Effector memory CD8-positive, alpha-beta T cell (primary cell): ENCODE measurements around the gene KRT14.
"Not testable (repeated sequence)": the region's sequence is repeated elsewhere in the genome, so short reads cannot be mapped to it uniquely, and the experiment has no call there.

Source experiments
- ATAC-seq: fragments of 150-1000 bp; cut with Tn5 transposase; replicated peaks from 2 replicates; pipeline ENCODE4 v1.10.0; 2021; ENCODE audit warnings: mild to moderate bottlenecking, moderate library complexity
- DNase-seq, 3 experiments: peaks; one replicate each; pipeline ENCODE4 v3.0.0; 2021
- H3K27ac Mint-ChIP-seq, 2 donors: one replicate each; pipeline ENCODE4 v1.8.0; 2022; ENCODE audit warnings: mild to moderate bottlenecking in 2 of 2, mixed read lengths in 2 of 2, moderate library complexity in 2 of 2
- H3K27me3 Mint-ChIP-seq, 2 donors: one replicate each; pipeline ENCODE4 v1.8.0; 2022; ENCODE audit warnings: mixed read lengths in 2 of 2
- H3K36me3 Mint-ChIP-seq: one replicate; pipeline ENCODE4 v1.8.0; 2022; ENCODE audit warnings: mild to moderate bottlenecking, moderate library complexity, mixed read lengths; ENCODE audit not compliant: insufficient read depth
- H3K4me1 Mint-ChIP-seq, 2 donors: one replicate each; pipeline ENCODE4 v1.8.0; 2022; ENCODE audit warnings: low read depth in 2 of 2, mixed read lengths in 2 of 2
- H3K4me3 Mint-ChIP-seq, 2 donors: one replicate each; pipeline ENCODE4 v1.8.0; 2022; ENCODE audit warnings: mild to moderate bottlenecking in 2 of 2, mixed read lengths in 2 of 2, moderate library complexity in 2 of 2
- H3K9me3 Mint-ChIP-seq, 2 donors: one replicate each; pipeline ENCODE4 v1.8.0; 2022; ENCODE audit warnings: mixed read lengths in 2 of 2

The KRT14 gene

GRCh38 chr17:41606930-41607329, 20.2 kb upstream of the KRT14 start:
- not testable (repeated sequence) for H3K4me1 Mint-ChIP-seq, H3K36me3 Mint-ChIP-seq, DNase-seq, H3K27ac Mint-ChIP-seq, H3K4me3 Mint-ChIP-seq, ATAC-seq
- Mint-ChIP-seq H3K9me3 (peaks cover 11 to 18% of the 10 kb centered on the region in 2 donors), H3K27me3 (peaks cover 59 to 72% of the 10 kb centered on the region in 2 donors)

GRCh38 chr17:41602524-41602923, 15.8 kb upstream of the KRT14 start:
- Mint-ChIP-seq H3K36me3 (peaks cover 4% of the 10 kb centered on the region), H3K4me1 (no peaks in the 10 kb centered on the region), H3K9me3 (peaks cover 14 to 15% of the 10 kb centered on the region in 2 donors), H3K4me3 (no peak overlapping the region), H3K27ac (no peak overlapping the region), H3K27me3 (peaks cover 48 to 54% of the 10 kb centered on the region in 2 donors)
- no peak for ATAC-seq
- DNase-seq, result no peak

- no peak for ATAC-seq
- Mint-ChIP-seq H3K27me3 (peaks cover 33 to 46% of the 10 kb centered on the region in 2 donors), H3K4me3 (no peak overlapping the region), H3K27ac (no peak overlapping the region), H3K4me1 (no peaks in the 10 kb centered on the region), H3K9me3 (peaks cover 0 to 4% of the 10 kb centered on the region in 2 donors), H3K36me3 (peaks cover 4% of the 10 kb centered on the region)
- DNase-seq, result no peak
Observed at GRCh38 chr17:41600318-41600717, 13.6 kb upstream of the KRT14 start.

GRCh38 chr17:41599680-41600079, 13.0 kb upstream of the KRT14 start:
- Mint-ChIP-seq H3K27ac (no peak overlapping the region), H3K27me3 (peaks cover 32 to 48% of the 10 kb centered on the region in 2 donors), H3K4me1 (no peaks in the 10 kb centered on the region), H3K4me3 (no peak overlapping the region), H3K9me3 (peaks cover 0 to 4% of the 10 kb centered on the region in 2 donors), H3K36me3 (peaks cover 4% of the 10 kb centered on the region)
- no peak for ATAC-seq
- no peak for DNase-seq

- H3K4me3 Mint-ChIP-seq, result no peak overlapping the region
- H3K27ac Mint-ChIP-seq, result no peak overlapping the region
- DNase-seq, result no peak
- H3K36me3 Mint-ChIP-seq, result peaks cover 4% of the 10 kb centered on the region
- peaks cover 0 to 4% of the 10 kb centered on the region in 2 donors for H3K9me3 Mint-ChIP-seq
- no peaks in the 10 kb centered on the region for H3K4me1 Mint-ChIP-seq
- ATAC-seq, result no peak
- peaks cover 24 to 53% of the 10 kb centered on the region in 2 donors for H3K27me3 Mint-ChIP-seq
Observed at GRCh38 chr17:41595585-41595984, 8.9 kb upstream of the KRT14 start.

- peaks cover 33 to 64% of the 10 kb centered on the region in 2 donors for H3K27me3 Mint-ChIP-seq
- H3K4me1 Mint-ChIP-seq, result no peaks in the 10 kb centered on the region
- no peak overlapping the region for H3K4me3 Mint-ChIP-seq
- no peak overlapping the region for H3K27ac Mint-ChIP-seq
- H3K36me3 Mint-ChIP-seq, result peaks cover 4% of the 10 kb centered on the region
- DNase-seq, result no peak
- no peak for ATAC-seq
- peaks cover 0 to 4% of the 10 kb centered on the region in 2 donors for H3K9me3 Mint-ChIP-seq
Observed at GRCh38 chr17:41594363-41594915, 7.7 kb upstream of the KRT14 start.

GRCh38 chr17:41593306-41593981, 6.7 kb upstream of the KRT14 start:
- peaks cover 0 to 2% of the 10 kb centered on the region in 2 donors for H3K9me3 Mint-ChIP-seq
- ATAC-seq, result no peak
- H3K36me3 Mint-ChIP-seq, result no peaks in the 10 kb centered on the region
- H3K4me1 Mint-ChIP-seq, result no peaks in the 10 kb centered on the region
- H3K27me3 Mint-ChIP-seq, result peaks cover 36 to 74% of the 10 kb centered on the region in 2 donors
- H3K27ac Mint-ChIP-seq, result no peak overlapping the region
- no peak for DNase-seq
- no peak overlapping the region for H3K4me3 Mint-ChIP-seq

GRCh38 chr17:41592601-41593305, 6.1 kb upstream of the KRT14 start:
- Mint-ChIP-seq H3K4me3 (no peak overlapping the region), H3K27me3 (peaks cover 36 to 81% of the 10 kb centered on the region in 2 donors), H3K4me1 (no peaks in the 10 kb centered on the region), H3K9me3 (peaks cover 0 to under 1% of the 10 kb centered on the region in 2 donors), H3K27ac (no peak overlapping the region), H3K36me3 (no peaks in the 10 kb centered on the region)
- ATAC-seq (no peak), DNase-seq (no peak)

GRCh38 chr17:41589301-41589700, 2.6 kb upstream of the KRT14 start:
- DNase-seq, result no peak
- ATAC-seq, result no peak
- Mint-ChIP-seq H3K9me3 (no peaks in the 10 kb centered on the region), H3K36me3 (peaks cover 3% of the 10 kb centered on the region), H3K27me3 (peaks cover 35 to 92% of the 10 kb centered on the region in 2 donors), H3K4me1 (no peaks in the 10 kb centered on the region), H3K4me3 (no peak overlapping the region), H3K27ac (no peak overlapping the region)

GRCh38 chr17:41588126-41588810, 1.6 kb upstream of the KRT14 start:
- Mint-ChIP-seq H3K36me3 (peaks cover 3% of the 10 kb centered on the region), H3K27me3 (peaks cover 45 to 93% of the 10 kb centered on the region in 2 donors), H3K9me3 (no peaks in the 10 kb centered on the region), H3K4me3 (no peak overlapping the region), H3K4me1 (no peaks in the 10 kb centered on the region), H3K27ac (no peak overlapping the region)
- no peak for ATAC-seq
- DNase-seq, result no peak

GRCh38 chr17:41585301-41586056, 1.2 kb downstream of the KRT14 start:
- no peaks in the 10 kb centered on the region for H3K9me3 Mint-ChIP-seq
- peaks cover 3% of the 10 kb centered on the region for H3K36me3 Mint-ChIP-seq
- no peak overlapping the region for H3K27ac Mint-ChIP-seq
- peaks cover 50 to 99% of the 10 kb centered on the region in 2 donors for H3K27me3 Mint-ChIP-seq
- H3K4me1 Mint-ChIP-seq, result no peaks in the 10 kb centered on the region
- DNase-seq, result no peak
- no peak for ATAC-seq
- no peak overlapping the region for H3K4me3 Mint-ChIP-seq

- not testable (repeated sequence) for H3K4me3 Mint-ChIP-seq, ATAC-seq, H3K4me1 Mint-ChIP-seq, H3K9me3 Mint-ChIP-seq, DNase-seq, H3K27ac Mint-ChIP-seq, H3K36me3 Mint-ChIP-seq
- H3K27me3 Mint-ChIP-seq, result peaks cover 47 to 99% of the 10 kb centered on the region in 2 donors
Observed at GRCh38 chr17:41584331-41584927, 2.3 kb downstream of the KRT14 start.
